HG03095 (cell line): ENCODE results near the gene USF2.

Source experiments
- ATAC-seq: cut with Tn5 transposase; IDR thresholded peaks from one replicate; pipeline ENCODE4 v1.9.1; 2021; ENCODE audit warnings: moderate library complexity; ENCODE audit not compliant: unreplicated experiment

The USF2 gene

DNA sequence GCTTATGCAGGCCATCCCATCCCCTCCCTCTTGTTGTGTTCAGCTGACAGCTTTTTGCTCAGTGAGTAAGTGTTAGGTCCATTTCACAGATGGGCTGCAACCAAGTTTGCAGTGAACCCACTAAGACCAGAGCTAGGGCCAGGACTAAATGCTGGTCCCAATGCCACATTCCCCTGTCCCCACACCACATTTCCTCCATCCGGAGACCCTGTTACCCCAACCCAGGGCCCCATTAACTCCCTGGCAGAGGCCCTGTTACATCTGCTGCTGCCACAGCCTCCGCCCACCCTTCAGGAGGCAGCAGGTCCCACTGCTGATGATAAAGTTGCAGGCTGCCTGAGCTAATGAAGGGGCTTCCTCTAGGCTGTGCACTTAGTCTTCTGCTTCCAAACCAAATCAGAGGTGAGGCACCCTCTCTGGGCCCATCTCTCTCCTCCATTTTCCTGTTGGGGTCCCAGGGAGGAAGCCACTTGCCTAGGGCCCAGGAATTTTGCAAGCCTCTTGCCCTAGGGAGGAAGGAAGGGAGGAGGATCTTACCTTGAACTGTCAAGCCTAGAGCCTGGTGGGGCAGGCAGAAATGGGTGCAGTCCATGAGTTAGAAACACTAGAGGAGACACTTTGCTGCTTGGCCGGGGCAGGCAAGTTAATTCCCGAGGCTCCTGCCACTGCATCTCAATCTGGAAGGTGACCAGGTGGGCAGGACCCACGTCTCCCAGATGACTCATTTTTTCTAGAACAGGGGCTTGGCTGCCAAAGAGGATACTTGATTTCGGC lies 3.4 kb upstream of the USF2 start:
- ATAC-seq: no peak

DNA sequence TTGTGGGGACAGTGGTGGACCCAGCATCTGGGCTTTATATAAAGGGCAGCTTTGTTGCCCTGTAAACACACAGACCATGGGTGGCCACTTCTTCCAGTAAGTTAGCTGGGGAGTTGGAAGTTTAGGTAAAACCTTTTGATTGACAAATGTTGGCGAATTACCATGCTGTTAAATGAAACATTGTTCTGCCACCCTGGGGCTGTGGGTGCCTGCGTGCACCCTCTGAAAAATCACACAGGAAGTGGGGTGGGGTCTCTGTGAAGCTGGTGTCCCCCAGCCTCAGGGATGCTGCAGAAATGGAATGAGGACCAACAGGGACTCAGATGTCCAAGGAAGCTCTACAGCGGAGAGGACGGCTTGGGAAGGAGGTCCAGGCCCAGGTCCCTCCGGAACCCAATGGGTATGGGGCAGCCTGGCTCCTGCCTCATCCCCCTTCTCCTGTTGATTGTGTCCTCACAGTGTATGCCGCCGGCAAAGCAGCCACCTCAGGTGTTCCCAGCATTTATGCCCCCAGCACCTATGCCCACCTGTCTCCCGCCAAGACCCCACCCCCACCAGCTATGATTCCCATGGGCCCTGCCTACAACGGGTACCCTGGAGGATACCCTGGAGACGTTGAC lies 2.8 kb upstream of the USF2 start:
- ATAC-seq: no peak

DNA sequence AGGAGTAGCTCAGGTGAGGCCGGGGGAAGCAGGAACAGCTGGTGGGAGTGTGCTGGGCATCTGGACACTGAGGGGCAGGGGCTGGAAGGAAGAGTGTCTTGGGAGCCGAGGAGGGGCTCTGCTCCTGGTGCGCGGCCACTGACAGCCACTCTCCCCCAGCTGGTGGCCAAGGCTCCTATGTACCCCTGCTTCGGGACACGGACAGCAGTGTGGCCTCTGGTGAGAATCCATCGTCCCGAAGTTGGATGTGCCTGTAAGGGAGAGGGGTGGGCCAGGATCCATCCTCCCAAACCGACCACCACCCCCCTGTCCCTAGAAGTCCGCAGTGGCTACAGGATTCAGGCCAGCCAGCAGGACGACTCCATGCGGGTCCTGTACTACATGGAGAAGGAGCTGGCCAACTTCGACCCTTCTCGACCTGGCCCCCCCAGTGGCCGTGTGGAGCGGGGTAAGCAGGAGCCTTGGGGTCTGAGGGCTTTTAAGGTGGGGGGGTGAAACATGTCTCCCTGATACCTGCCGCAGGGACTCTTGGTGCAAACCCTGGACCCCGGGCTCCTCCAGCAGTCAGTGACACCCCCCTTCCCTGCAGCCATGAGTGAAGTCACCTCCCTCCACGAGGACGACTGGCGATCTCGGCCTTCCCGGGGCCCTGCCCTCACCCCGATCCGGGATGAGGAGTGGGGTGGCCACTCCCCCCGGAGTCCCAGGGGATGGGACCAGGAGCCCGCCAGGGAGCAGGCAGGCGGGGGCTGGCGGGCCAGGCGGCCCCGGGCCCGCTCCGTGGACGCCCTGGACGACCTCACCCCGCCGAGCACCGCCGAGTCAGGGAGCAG lies 2.0 kb upstream of the USF2 start:
- no peak for ATAC-seq

- ATAC-seq: no peak
These were observed 1.4 kb upstream of the USF2 start for GRCh38 chr19:35267353-35267817.

DNA sequence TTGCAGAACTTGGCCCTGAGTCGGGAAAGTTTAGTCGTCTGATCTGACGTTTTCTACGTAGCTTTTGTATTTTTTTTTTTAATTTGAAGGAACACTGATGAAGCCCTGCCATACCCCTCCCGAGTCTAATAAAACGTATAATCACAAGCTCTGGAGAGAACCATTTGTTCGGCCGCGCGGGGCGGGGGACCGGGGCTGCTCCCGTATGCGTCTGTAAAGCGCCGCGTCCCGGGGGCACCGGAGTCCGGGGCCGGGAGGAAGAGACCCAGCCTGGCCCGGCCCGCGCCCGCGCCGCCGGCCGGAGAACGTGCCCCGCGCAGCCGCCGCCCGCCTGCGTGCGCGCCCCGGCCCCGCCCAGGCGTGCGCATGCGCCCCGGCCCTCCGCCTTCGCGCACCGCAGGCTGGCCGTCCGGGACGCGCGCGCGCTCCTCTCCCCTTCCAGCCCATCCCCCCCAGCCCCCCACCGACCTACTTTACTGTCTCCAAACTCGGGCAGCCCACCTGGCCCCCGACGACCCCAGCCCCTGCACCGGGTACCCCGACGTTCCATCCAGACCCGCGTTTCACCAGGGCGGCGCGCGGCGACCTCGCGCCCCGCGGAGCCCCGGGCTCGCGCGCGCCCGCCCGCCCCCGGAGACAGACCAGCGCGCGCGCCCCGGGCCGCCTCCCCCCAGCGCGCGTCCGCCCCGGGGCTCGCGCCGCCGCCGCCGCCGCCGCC lies 785 bp upstream of the USF2 start:
- no peak for ATAC-seq

DNA sequence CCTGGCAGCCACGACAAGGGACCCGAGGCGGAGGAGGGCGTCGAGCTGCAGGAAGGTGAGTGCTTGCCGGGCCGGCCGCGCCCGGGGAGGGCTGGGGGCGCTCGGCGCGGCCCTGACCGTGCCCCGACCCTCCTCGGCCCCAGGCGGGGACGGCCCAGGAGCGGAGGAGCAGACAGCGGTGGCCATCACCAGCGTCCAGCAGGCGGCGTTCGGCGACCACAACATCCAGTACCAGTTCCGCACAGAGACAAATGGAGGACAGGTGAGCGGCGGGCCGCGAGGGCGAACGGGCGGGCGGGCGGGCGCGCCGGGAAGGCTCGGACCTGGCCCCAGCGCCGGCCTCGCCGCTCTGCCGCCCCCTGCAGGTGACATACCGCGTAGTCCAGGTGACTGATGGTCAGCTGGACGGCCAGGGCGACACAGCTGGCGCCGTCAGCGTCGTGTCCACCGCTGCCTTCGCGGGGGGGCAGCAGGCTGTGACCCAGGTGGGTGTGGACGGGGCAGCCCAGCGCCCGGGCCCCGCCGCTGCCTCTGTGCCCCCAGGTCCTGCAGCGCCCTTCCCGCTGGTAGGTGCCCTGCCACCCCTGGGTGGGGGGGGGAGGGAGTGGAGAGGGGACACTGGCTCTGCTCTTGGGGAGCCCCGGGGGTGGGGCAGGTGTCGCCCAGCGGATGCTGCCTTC lies 816 bp downstream of the USF2 start:
- peak; percentile 48 for ATAC-seq

GRCh38 chr19:35270381-35270811 lies 1.6 kb downstream of the USF2 start:
- no peak for ATAC-seq

DNA sequence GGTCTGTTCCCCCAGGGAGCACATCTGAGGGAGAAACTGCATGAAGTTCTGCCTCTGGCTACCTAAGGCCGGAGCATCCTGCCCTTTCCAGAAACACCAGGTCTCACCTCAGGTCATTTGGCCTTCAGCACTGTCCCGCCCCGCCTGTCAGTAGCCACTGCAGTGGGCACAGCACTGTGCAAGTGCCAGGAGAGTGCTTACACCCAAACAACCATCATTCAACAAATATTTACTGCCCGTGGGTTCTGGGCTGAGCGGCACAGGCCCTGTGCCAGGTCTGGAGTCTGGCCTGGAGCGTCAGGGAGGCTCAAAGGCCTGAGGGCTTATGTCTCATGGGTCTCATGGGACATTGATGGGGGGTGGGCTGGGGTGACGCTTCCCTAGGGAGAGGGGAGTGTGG lies 2.8 kb downstream of the USF2 start:
- ATAC-seq: no peak

- no peak for ATAC-seq
These were observed 3.5 kb downstream of the USF2 start for GRCh38 chr19:35272122-35272719.

DNA sequence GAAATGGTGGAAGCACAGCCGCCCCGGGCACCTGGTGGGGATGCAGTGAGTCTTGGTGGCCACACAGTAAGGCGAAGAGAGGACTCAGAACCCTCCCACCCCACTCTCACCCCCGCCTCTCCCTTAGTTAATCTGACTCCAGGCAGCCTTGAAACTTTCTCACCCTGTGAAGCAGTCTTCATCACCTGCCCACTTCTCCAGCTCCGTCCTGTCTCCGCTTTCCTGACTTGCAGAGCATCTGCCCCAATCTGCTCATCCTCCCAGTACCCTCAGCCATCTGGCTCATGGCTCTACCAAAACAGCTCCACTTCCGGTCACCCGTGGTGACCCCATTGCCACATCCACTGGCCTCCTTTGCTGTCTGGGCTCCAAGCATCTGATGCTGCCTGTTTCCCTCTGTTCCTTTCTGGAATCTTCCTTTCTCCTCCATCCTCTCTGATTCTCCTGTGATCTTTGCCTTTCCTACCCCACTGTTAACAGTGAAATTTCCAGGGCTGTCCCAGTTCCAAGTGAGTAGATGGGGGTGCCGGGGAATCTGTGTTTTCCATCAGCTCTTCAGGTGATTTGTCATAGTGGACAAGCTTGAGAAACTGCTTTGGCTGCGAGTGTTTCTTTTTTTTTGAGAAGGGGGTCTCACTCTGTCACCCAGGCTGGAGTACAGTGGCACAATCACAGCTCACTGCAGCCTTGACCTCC lies 4.3 kb downstream of the USF2 start:
- ATAC-seq: no peak

DNA sequence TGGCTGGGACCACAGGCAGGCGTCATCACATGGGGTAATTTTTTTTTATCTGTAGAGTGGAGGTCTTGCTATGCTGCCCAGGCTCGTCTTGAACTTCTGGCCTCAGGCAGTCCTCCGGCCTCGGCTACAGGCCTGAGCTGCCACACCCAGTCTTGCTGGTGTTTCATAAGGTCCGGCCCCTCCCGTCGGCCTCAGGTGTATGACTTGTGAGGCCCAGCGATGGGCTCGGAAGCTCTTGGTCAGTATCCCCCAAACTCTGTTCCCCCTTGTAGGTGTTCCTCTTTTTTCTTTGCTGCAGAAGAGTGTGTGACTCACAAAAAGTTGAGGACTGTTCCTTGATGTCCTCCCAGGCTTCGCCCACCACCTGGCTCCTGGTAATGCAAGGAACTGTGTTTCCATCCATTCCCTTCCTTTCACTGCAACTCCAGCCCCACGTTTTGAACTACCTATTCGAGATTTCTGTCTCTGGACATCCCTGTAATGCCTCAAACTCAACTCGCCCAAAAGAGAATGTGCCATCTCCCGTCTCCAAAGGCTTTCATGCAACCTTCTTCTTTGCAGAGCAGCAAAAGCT lies 5.0 kb downstream of the USF2 start:
- no peak for ATAC-seq

DNA sequence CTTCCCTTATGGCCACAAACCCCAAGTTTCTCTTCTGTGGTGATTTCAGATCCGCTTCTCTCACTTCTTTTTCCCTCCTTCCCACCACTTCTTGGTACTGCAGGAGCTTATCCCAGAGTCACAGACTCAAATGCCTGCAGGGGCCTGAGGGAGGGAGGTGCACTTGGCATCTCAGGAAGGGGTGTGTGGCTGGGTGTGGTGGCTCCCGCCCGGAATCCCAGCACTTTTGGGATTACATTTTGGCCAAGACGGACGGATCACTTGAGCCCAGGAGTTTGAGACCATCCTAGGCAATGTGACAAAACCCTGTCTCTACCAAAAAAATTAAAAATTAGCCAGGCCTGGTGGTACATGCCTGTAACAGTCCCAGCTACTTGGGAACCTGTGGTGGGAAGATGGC lies 5.6 kb downstream of the USF2 start:
- ATAC-seq: no peak

GRCh38 chr19:35276706-35277281 lies 8.0 kb downstream of the USF2 start:
- ATAC-seq: no peak

GRCh38 chr19:35278578-35279284 lies 10.0 kb downstream of the USF2 start:
- no peak for ATAC-seq

GRCh38 chr19:35279374-35279773 lies 10.6 kb downstream of the USF2 start:
- ATAC-seq: no peak

DNA sequence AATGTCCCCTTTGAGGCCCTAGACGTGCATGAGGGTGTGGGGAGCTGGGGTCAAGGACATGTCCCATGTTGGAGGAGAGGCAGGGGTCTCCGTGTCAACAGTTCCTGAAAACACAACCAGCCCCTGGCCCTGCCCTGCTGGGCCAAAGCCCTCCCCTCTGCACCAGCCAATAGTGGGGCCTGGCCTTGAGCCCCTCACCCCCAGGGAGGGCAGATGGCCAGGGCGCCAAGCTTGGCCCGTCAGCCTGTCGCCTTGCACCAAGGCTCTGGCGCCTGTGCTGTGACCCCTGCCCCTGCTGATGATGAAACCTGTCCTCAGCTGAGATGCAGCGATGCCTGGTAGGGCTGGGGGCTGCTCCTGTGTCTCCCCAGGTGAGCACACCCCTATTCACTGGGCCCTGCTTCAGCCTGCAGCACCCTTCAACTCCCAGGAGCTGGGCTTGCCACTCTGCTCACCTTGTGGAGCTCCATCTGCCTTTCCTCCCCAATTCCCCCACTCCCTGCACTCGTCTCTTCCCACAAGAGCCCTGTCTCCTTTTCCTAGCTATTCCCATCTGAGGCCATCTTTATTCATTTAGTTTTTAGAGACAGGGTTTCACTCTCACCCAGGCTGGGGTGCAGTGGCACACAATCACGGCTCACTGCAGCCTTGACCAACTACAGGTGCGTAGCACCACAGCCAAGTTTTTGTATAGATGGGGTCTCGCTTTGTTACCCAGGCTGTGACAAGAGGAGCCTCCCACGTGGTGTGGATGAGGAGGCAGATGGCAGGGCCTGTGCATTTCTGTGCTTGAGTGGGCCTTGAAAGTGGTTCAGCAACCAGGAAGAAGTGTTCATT lies 11.4 kb downstream of the USF2 start:
- ATAC-seq: no peak

DNA sequence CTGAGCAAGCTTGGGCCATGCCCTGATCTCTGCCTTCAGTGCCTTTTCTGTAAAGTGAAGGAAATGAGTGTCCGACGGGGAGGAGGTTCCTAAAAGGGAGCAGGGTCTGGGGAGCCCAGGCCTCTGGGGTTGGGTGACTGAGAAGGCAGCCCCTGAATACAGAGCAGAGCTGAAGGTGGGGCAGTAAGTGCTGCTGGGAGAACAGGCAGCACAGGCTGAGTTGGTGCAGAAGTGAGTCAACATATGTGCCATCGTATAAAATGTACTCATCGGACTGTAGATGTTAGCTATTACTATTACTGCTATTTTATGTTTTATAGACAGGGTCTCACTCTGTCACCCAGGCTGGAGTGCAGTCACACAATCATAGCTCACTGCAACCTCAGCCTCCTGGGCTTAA lies 12.5 kb downstream of the USF2 start:
- no peak for ATAC-seq
